Liver (tissue), 3 donors: ENCODE results near the gene ATE1.

ENCODE experiments used
- ATF3 ChIP-seq: IDR thresholded peaks from 2 replicates; pipeline ENCODE4 v1.6.1; 2016; ENCODE audit warnings: antibody characterized with exemption
- CTCF ChIP-seq: fragments of 150-350 bp; IDR thresholded peaks from 2 replicates; pipeline ENCODE4 v1.5.1; 2017; ENCODE audit warnings: improper control_type of control experiment, low read depth, low read length; ENCODE audit not compliant: missing input control
- GABPA ChIP-seq, 2 donors: IDR thresholded peaks in 1 of 2; conservative IDR thresholded peaks in 1 of 2; 2 replicates each; pipeline ENCODE4 v1.6.1; 2016; ENCODE audit warnings: antibody characterized with exemption in 2 of 2, mild to moderate bottlenecking in 1 of 2, moderate library complexity in 1 of 2
- RAD21 ChIP-seq, 2 donors: IDR thresholded peaks; 2 replicates each; pipeline ENCODE4 v1.6.1; 2016; ENCODE audit warnings: antibody characterized with exemption in 2 of 2, mild to moderate bottlenecking in 2 of 2
- REST ChIP-seq: IDR thresholded peaks from 2 replicates; pipeline ENCODE4 v1.6.1; 2016; ENCODE audit warnings: antibody characterized with exemption, mild to moderate bottlenecking
- TAF1 ChIP-seq: conservative IDR thresholded peaks from 2 replicates; pipeline ENCODE4 v1.6.1; 2016; ENCODE audit warnings: antibody characterized with exemption, mild to moderate bottlenecking
- YY1 ChIP-seq: IDR thresholded peaks from 2 replicates; pipeline ENCODE4 v1.6.1; 2016; ENCODE audit warnings: antibody characterized with exemption, mild to moderate bottlenecking
- ZBTB33 ChIP-seq: IDR thresholded peaks from 2 replicates; pipeline ENCODE4 v1.6.1; 2016; ENCODE audit warnings: antibody characterized with exemption
- donor health status: healthy.
- donor health status: healthy.

GRCh38 chr10:121804460-121804859 is 123.4 kb downstream of the ATE1 start:
- TF ChIP-seq REST (no peak), CTCF (no peak), TAF1 (no peak), ZBTB33 (no peak), RAD21 (IDR thresholded peaks at IDR 0.05) (no peak), GABPA (IDR thresholded peaks at IDR 0.05 in 1 of 2, conservative IDR thresholded peaks at IDR 0.05 in 1 of 2) (no peak), YY1 (no peak), ATF3 (no peak)
